Subcutaneous adipose tissue (tissue), 4 donors: ENCODE results near the gene APBB2. TPM values are rescaled to one million over a fixed set of nuclear protein-coding genes. Genes with fewer than 3 reads are reported as not detected.

Experiments
- CTCF ChIP-seq: fragments of 450-650 bp; IDR thresholded peaks from one replicate; pipeline ENCODE4 v1.5.1; 2016; ENCODE audit warnings: low read depth, mild to moderate bottlenecking, control low read depth, antibody characterized with exemption, moderate library complexity
- total RNA-seq, 4 donors: library from RNA; depleted of rRNA; stranded (reverse); fragments of >200 nt; gene quantifications; one replicate each; pipeline ENCODE4 v1.1.0, GENCODE V29; 2016

Gene APBB2
- total RNA-seq, 4 donors from 2014 or later: 55.6 to 181 (median 124) TPM

- no peak for TF ChIP-seq CTCF
These were observed 148.3 kb downstream of the APBB2 start for GRCh38 chr4:41066049-41066448.

- TF ChIP-seq CTCF: no peak
These were observed 148.8 kb downstream of the APBB2 start for GRCh38 chr4:41065434-41066006.

GRCh38 chr4:41064953-41065352, 149.4 kb downstream of the APBB2 start:
- no peak for TF ChIP-seq CTCF

GRCh38 chr4:41061482-41062185, 152.7 kb downstream of the APBB2 start:
- no peak for TF ChIP-seq CTCF

GRCh38 chr4:41060352-41061334, 153.7 kb downstream of the APBB2 start:
- TF ChIP-seq CTCF: no peak

GRCh38 chr4:41058426-41058825, 155.9 kb downstream of the APBB2 start:
- TF ChIP-seq CTCF: no peak

- TF ChIP-seq CTCF: no peak
These were observed 156.9 kb downstream of the APBB2 start for GRCh38 chr4:41057467-41057866.
